K562 (cell line): Measurements from ENCODE around the gene CMTM4. TPM values are rescaled to one million over a fixed set of nuclear protein-coding genes. Genes with fewer than 3 reads are reported as not detected.

ENCODE experiments used
- ATAC-seq: fragments of 200-7000 bp; cut with Tn5 transposase; 3 replicates; pipeline ENCODE4 v1.9.1; 2020; ENCODE audit warnings: moderate library complexity
- BruUV-seq: library from RNA; stranded (reverse); fragments of 400-500 nt; replicated peaks from 2 replicates; lab custom pipeline; 2021; lab: Mats Ljungman, UMichigan
- CTCF ChIA-PET: fragments of 300-600 bp; formaldehyde crosslinking; extraction: SDS; loops from one replicate; lab custom pipeline; 2021; ENCODE audit warnings: low intra/inter-chr PET ratio; lab: Yijun Ruan, JAX
- POLR2A ChIA-PET: fragments of 300-600, 350-650 bp; sonication (Branson Sonifier 250); formaldehyde crosslinking; extraction: SDS; loops from one replicate; lab custom pipeline; 2021; ENCODE audit warnings: antibody characterized with exemption, inconsistent platforms; lab: Yijun Ruan, JAX
- DNase-seq, 4 experiments: peaks; one replicate each; pipeline versions ENCODE4 v3.0.0 to v3.0.0-alpha.2; 2011 to 2018; ENCODE audit warnings: low spot score in 3 of 4, mixed read lengths in 3 of 4; ENCODE audit errors: extremely low read depth in 1 of 4
- FAIRE-seq: peaks from 2 replicates; lab custom pipeline; 2011; peaks lifted over from hg19 to GRCh38; lab: Jason Lieb, UNC
- H2AFZ ChIP-seq: 2 replicates; pipeline ENCODE4 v1.6.0; 2011; ENCODE audit warnings: low read depth, low read length, control low read depth, inconsistent platforms
- H3K27ac ChIP-seq: fragments of 200-600 bp; 3 replicates; pipeline ENCODE4 v1.8.0; 2011; ENCODE audit warnings: low read depth, mild to moderate bottlenecking, control low read depth, inconsistent platforms, low read length, moderate library complexity, mixed read lengths; ENCODE audit errors: extremely low read depth
- H3K27me3 ChIP-seq, 2 experiments: fragments of 300-600 bp in 1 of 2; 2 replicates in 1 of 2; 3 replicates in 1 of 2; pipeline versions ENCODE4 v1.6.0 to v1.8.0; 2011; ENCODE audit warnings: inconsistent platforms in 2 of 2, low read length in 2 of 2, mild to moderate bottlenecking in 1 of 2, mixed read lengths in 1 of 2, moderate library complexity in 1 of 2; ENCODE audit not compliant: control insufficient read depth in 2 of 2, insufficient read depth in 2 of 2
- H3K36me3 ChIP-seq: fragments of 300-600 bp; 3 replicates; pipeline ENCODE4 v1.8.0; 2011; ENCODE audit warnings: mild to moderate bottlenecking, low read length, inconsistent platforms; ENCODE audit not compliant: control insufficient read depth, insufficient read depth
- H3K4me1 ChIP-seq, 2 experiments: fragments of 200-600 bp in 1 of 2; replicated peaks in 1 of 2; 2 replicates in 1 of 2; 3 replicates in 1 of 2; pipeline versions ENCODE4 v1.5.1 to v1.8.0; 2011; ENCODE audit warnings: inconsistent platforms in 2 of 2, low read length in 2 of 2, mild to moderate bottlenecking in 1 of 2, mixed read lengths in 1 of 2, moderate library complexity in 1 of 2; ENCODE audit not compliant: control insufficient read depth in 2 of 2, insufficient read depth in 2 of 2
- H3K4me2 ChIP-seq: 2 replicates; pipeline ENCODE4 v1.6.1; 2011; ENCODE audit warnings: low read length, control low read depth, inconsistent platforms, mixed read lengths; ENCODE audit not compliant: insufficient read depth
- H3K4me3 ChIP-seq: fragments of 200-600 bp; sonication (generic), shearing (Covaris generic); 2 replicates; pipeline ENCODE4 v1.5.1; 2016; ENCODE audit warnings: control low read depth, inconsistent platforms
- H3K79me2 ChIP-seq: fragments of 200-600 bp; 3 replicates; pipeline ENCODE4 v1.8.0; 2011; ENCODE audit warnings: low read length, inconsistent platforms; ENCODE audit not compliant: control insufficient read depth, insufficient read depth
- H3K9ac ChIP-seq, 2 experiments: 2 replicates each; pipeline versions ENCODE4 v1.6.0 to v1.6.1; 2011; ENCODE audit warnings: low read depth in 2 of 2, low read length in 2 of 2, control low read depth in 1 of 2, inconsistent platforms in 1 of 2, mild to moderate bottlenecking in 1 of 2, mixed read lengths in 1 of 2; ENCODE audit not compliant: insufficient read depth in 1 of 2
- H3K9me1 ChIP-seq: one replicate; pipeline ENCODE4 v1.6.0; 2011; ENCODE audit warnings: inconsistent platforms, mild to moderate bottlenecking, low read length, moderate library complexity; ENCODE audit not compliant: control insufficient read depth, insufficient read depth
- H3K9me3 ChIP-seq: replicated peaks from 2 replicates; pipeline ENCODE4 v1.5.1; 2011; ENCODE audit warnings: low read depth, low read length, inconsistent platforms; ENCODE audit not compliant: control insufficient read depth, insufficient read depth
- H4K20me1 ChIP-seq: replicated peaks from 2 replicates; pipeline ENCODE4 v1.6.1; 2011; ENCODE audit warnings: low read length, inconsistent platforms, mixed read lengths; ENCODE audit not compliant: control insufficient read depth, insufficient read depth
- CBX8 ChIP-seq: fragments of 200-600 bp; sonication (generic); IDR thresholded peaks from 2 replicates; pipeline ENCODE4 v1.6.1; 2012; ENCODE audit warnings: borderline replicate concordance, mixed run types, low read depth, mild to moderate bottlenecking, moderate library complexity, mixed read lengths, low read length, control low read depth, inconsistent platforms; ENCODE audit not compliant: poor library complexity, severe bottlenecking; ENCODE audit errors: extremely low read depth
- CC2D1A ChIP-seq: fragments of 450-650 bp; IDR thresholded peaks from 2 replicates; pipeline ENCODE4 v1.6.1; 2017; ENCODE audit warnings: mild to moderate bottlenecking
- CEBPB ChIP-seq: fragments of 450-650 bp; IDR thresholded peaks from 2 replicates; pipeline ENCODE4 v1.6.1; 2016; ENCODE audit warnings: missing genetic modification characterization, missing compliant biosample characterization
- CTBP1 ChIP-seq: fragments of 450-650 bp; IDR thresholded peaks from 2 replicates; pipeline ENCODE4 v1.6.1; 2016; ENCODE audit warnings: borderline replicate concordance
- EGR1 ChIP-seq: fragments of 450-650 bp; conservative IDR thresholded peaks from 2 replicates; pipeline ENCODE4 v1.6.1; 2017; ENCODE audit warnings: mild to moderate bottlenecking
- FOS ChIP-seq: IDR thresholded peaks from 3 replicates; pipeline ENCODE4 v1.6.1; 2011; ENCODE audit not compliant: insufficient read length; ENCODE audit errors: extremely low read depth
- FOXP1 ChIP-seq: sonication (generic); formaldehyde crosslinking; IDR thresholded peaks from 2 replicates; pipeline ENCODE4 v1.8.0; 2022; ENCODE audit warnings: mild to moderate bottlenecking, missing genetic modification reagents
- GTF2F1 ChIP-seq: IDR thresholded peaks from 2 replicates; pipeline ENCODE4 v1.6.1; 2011; ENCODE audit warnings: low read depth, low read length, improper control_type of control experiment
- HDAC3 ChIP-seq: fragments of 450-650 bp; IDR thresholded peaks from 2 replicates; pipeline ENCODE4 v1.6.1; 2018; ENCODE audit warnings: borderline replicate concordance, mild to moderate bottlenecking, moderate library complexity; ENCODE audit not compliant: partially characterized antibody
- PCBP1 ChIP-seq: fragments of 200-400 bp; formaldehyde crosslinking; IDR thresholded peaks from 2 replicates; pipeline ENCODE4 v1.6.1; 2018; ENCODE audit warnings: mild to moderate bottlenecking, low read depth, low read length; ENCODE audit not compliant: poor library complexity, severe bottlenecking
- PHB2 ChIP-seq: fragments of 450-650 bp; IDR thresholded peaks from 2 replicates; pipeline ENCODE4 v1.6.1; 2017; ENCODE audit warnings: low read depth
- PTRF ChIP-seq: fragments of 450-650 bp; IDR thresholded peaks from 2 replicates; pipeline ENCODE4 v1.6.1; 2016; ENCODE audit warnings: mild to moderate bottlenecking, missing genetic modification characterization, missing compliant biosample characterization
- SRSF3 ChIP-seq: fragments of 200-400 bp; formaldehyde crosslinking; IDR thresholded peaks from 2 replicates; pipeline ENCODE4 v1.6.1; 2016; ENCODE audit warnings: mild to moderate bottlenecking, low read length, moderate library complexity; ENCODE audit not compliant: insufficient read depth
- XRCC5 ChIP-seq: fragments of 200-400 bp; formaldehyde crosslinking; IDR thresholded peaks from 2 replicates; pipeline ENCODE4 v1.6.1; 2017; ENCODE audit warnings: low read depth, mild to moderate bottlenecking, low read length
- ZNF780A ChIP-seq: fragments of 250-450 bp; sonication (Bioruptor Pico); IDR thresholded peaks from 2 replicates; pipeline ENCODE4 v1.5.0; 2021; ENCODE audit warnings: mild to moderate bottlenecking
- ZZZ3 ChIP-seq: fragments of 450-650 bp; IDR thresholded peaks from 2 replicates; pipeline ENCODE4 v1.6.1; 2016; ENCODE audit warnings: antibody characterized with exemption, mild to moderate bottlenecking, moderate library complexity
- whole genome bisulfite sequencing: fragments of 100-300 bp; shearing (Covaris generic); methylation state at CpG from one replicate; pipeline ENCODE4 v1.1.6; 2016; ENCODE audit warnings: low coverage, mixed read lengths; ENCODE audit not compliant: insufficient coverage; ENCODE audit errors: missing lambda C conversion rate; 5-methylcytosine and 5-hydroxymethylcytosine counted together
- in situ Hi-C: fragments of 300-500 bp; cut with MboI; formaldehyde crosslinking; loops from 4 replicates; pipeline ENCODE4 v1.15.0; 2018; ENCODE audit warnings: inconsistent platforms, mixed read lengths
- intact Hi-C: fragments of 100-400 bp; cut with micrococcal nuclease; formaldehyde crosslinking; loops from 2 replicates; pipeline ENCODE4 v1.14.2; 2022
- polyA plus RNA-seq, 8 experiments: library from polyadenylated mRNA; depleted of rRNA in 4 of 8; stranded (reverse) in 5 of 8; unstranded in 3 of 8; fragments of >200 nt; fragmentation: Nextera tagmentation in 2 of 8; fragmentation: Illumina TruSeq in 1 of 8; extraction: Ambion mirVana in 2 of 8; extraction: Trizol in 1 of 8; gene quantifications; 2 replicates each; pipeline versions ENCODE4 v1.2.1 to v1.2.3, GENCODE V29; 2011 to 2014; ENCODE audit warnings: inconsistent platforms in 1 of 8, missing spikeins in 1 of 8
- total RNA-seq, 7 experiments: library from RNA; depleted of rRNA in 6 of 7; stranded (reverse); fragments of >200 nt in 6 of 7; fragmentation: Illumina TruSeq in 2 of 7; extraction: Trizol in 2 of 7; gene quantifications; 2 replicates each; pipeline versions ENCODE4 v1.2.1 to v1.2.3, GENCODE V29; 2011 to 2021; ENCODE audit warnings: low replicate concordance in 1 of 7
- TF ChIP-seq, protein P1 (sequence below): fragments of 250-450 bp; sonication (Bioruptor Pico); IDR thresholded peaks from 2 replicates; pipeline ENCODE4 v1.8.0; 2021; ENCODE audit warnings: borderline replicate concordance, mild to moderate bottlenecking, moderate library complexity; ENCODE audit not compliant: poor library complexity, severe bottlenecking
- TF ChIP-seq, protein P2 (sequence below): fragments of 250-450 bp; sonication (Bioruptor Pico); IDR thresholded peaks from 2 replicates; pipeline ENCODE4 v1.5.0; 2022; ENCODE audit warnings: mild to moderate bottlenecking

Gene CMTM4
- total and polyA plus RNA-seq, 9 of the 15 experiments (the other 6 are each of a cell fraction or from before 2014, with no cell fraction given) = 2.0 to 21.3 (median 12.5) TPM

DNA sequence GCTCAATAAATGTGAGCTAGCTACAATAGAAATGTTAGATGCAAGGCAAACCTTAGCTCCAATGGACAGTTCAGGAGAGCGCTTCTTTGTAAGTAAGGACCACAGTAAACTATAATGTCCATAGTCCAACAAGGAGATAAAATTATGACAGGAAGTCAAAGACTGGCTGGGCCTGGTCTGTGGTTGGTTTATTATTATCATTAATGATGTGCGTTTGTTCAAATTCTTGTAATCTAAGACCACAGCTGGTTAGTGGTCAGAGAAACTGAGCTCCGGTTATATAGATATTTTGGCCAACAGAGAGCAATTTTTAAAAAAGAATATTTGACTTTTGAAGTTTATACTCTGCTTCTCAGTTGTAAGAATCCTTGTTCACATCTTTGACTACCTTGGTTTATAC lies 122.0 kb downstream of the CMTM4 start:
- Histone ChIP-seq H3K4me2 (no peak overlapping the region; the same call in 1 of the 2 replicates), H3K36me3 (no peaks in the 10 kb centered on the region), H3K79me2 (no peaks in the 10 kb centered on the region), H3K9me3 (no peaks in the 10 kb centered on the region), H3K9ac (no peak overlapping the region), H3K9me1 (no peaks in the 10 kb centered on the region), H2AFZ (no peak overlapping the region), H3K4me1 (peaks cover 13 to 15% of the 10 kb centered on the region in 2 experiments), H3K4me3 (no peak overlapping the region), H3K27ac (no peak overlapping the region), H3K27me3 (peaks cover 4 to 9% of the 10 kb centered on the region in 2 experiments; a peak in 4 of 5 replicates), H4K20me1 (no peaks in the 10 kb centered on the region)
- POLR2A ChIA-PET = interaction anchor here (1.0 kb wide), 1 partner anchor 10 kb away, joined by 6 read pairs; no protein-coding TSS in a partner anchor
- ATAC-seq (no peak), FAIRE-seq (no peak), DNase-seq (no peak)
- CTCF ChIA-PET = no interaction called here
- 41% methylated on average over 3 of the region's 3 CpGs for WGBS
- in situ Hi-C loops = no loop called here
- BruUV-seq = no TSS peak
- intact Hi-C loops = no loop called here
- TF ChIP-seq GTF2F1 (no peak), ZZZ3 (no peak), CTBP1 (no peak), EGR1 (no peak), PHB2 (no peak), CEBPB (tag) (no peak), FOS (no peak), CC2D1A (no peak), FOXP1 (CRISPR knock-in tag) (no peak), HDAC3 (no peak), CBX8 (no peak), PTRF (no peak), SRSF3 (no peak), PCBP1 (no peak), XRCC5 (no peak), ZNF780A (CRISPR knock-in tag) (no peak)
- TF ChIP-seq, protein P1, sequence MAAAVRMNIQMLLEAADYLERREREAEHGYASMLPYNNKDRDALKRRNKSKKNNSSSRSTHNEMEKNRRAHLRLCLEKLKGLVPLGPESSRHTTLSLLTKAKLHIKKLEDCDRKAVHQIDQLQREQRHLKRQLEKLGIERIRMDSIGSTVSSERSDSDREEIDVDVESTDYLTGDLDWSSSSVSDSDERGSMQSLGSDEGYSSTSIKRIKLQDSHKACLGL (CRISPR knock-in tag) = no peak
- TF ChIP-seq, protein P2, sequence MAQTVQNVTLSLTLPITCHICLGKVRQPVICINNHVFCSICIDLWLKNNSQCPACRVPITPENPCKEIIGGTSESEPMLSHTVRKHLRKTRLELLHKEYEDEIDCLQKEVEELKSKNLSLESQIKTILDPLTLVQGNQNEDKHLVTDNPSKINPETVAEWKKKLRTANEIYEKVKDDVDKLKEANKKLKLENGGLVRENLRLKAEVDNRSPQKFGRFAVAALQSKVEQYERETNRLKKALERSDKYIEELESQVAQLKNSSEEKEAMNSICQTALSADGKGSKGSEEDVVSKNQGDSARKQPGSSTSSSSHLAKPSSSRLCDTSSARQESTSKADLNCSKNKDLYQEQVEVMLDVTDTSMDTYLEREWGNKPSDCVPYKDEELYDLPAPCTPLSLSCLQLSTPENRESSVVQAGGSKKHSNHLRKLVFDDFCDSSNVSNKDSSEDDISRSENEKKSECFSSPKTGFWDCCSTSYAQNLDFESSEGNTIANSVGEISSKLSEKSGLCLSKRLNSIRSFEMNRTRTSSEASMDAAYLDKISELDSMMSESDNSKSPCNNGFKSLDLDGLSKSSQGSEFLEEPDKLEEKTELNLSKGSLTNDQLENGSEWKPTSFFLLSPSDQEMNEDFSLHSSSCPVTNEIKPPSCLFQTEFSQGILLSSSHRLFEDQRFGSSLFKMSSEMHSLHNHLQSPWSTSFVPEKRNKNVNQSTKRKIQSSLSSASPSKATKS (CRISPR knock-in tag) = no peak
